ENCODE measurements around the gene MACROD2. TPM values are rescaled to one million over a fixed set of nuclear protein-coding genes. Genes with fewer than 3 reads are reported as not detected.

Gene MACROD2
- polyA plus RNA-seq, 1 donor from 2014 or later: 23.2 TPM

- TF ChIP-seq SMC3 (conservative IDR thresholded peaks at IDR 0.05; ENCODE audit: poor library complexity): no peak
Measured at GRCh38 chr20:14647016-14647415, 651.7 kb downstream of the MACROD2 start (continued).

- Histone ChIP-seq H3K27me3 (ENCODE audit: insufficient read depth, low read depth, low read length) (no peaks in the 10 kb centered on the region), H2AFZ (ENCODE audit: low read depth, low read length) (no peak overlapping the region), H4K20me1 (ENCODE audit: insufficient read depth) (no peaks in the 10 kb centered on the region), H3K9me3 (ENCODE audit: low read length) (no peaks in the 10 kb centered on the region), H3K4me3 (ENCODE audit: low read length) (no peak overlapping the region), H3K79me2 (replicated peaks; ENCODE audit: insufficient read depth, low read length) (no peaks in the 10 kb centered on the region), H3K9ac (ENCODE audit: low read length) (no peak overlapping the region), H3K36me3 (ENCODE audit: insufficient read depth, low read length) (no peaks in the 10 kb centered on the region), H3K27ac (ENCODE audit: low read length) (no peak overlapping the region), H3K4me2 (ENCODE audit: low read length) (no peak overlapping the region), H3F3A (ENCODE audit: insufficient read depth, low read length, poor library complexity, severe bottlenecking) (no peaks in the 10 kb centered on the region), H3K9me2 (ENCODE audit: insufficient read depth, low read length) (no peaks in the 10 kb centered on the region)
- no peak for TF ChIP-seq REST (IDR thresholded peaks at IDR 0.05; ENCODE audit: borderline replicate concordance)
- no peak for TF ChIP-seq TAF1 (IDR thresholded peaks at IDR 0.05; ENCODE audit: low read depth)
- no peak for TF ChIP-seq POLR2AphosphoS5 (IDR thresholded peaks at IDR 0.05)
- no peak for TF ChIP-seq EZH2 (IDR thresholded peaks at IDR 0.05; ENCODE audit: borderline replicate concordance, insufficient read depth, low read length, poor library complexity, severe bottlenecking)
- TF ChIP-seq EP300 (conservative IDR thresholded peaks at IDR 0.05; ENCODE audit: poor library complexity, severe bottlenecking): no peak
- TF ChIP-seq SMC3 (conservative IDR thresholded peaks at IDR 0.05; ENCODE audit: poor library complexity): no peak
- TF ChIP-seq MXI1 (conservative IDR thresholded peaks at IDR 0.05; ENCODE audit: poor library complexity, severe bottlenecking): no peak
- no peak for TF ChIP-seq RAD21 (conservative IDR thresholded peaks at IDR 0.05)
- no peak for TF ChIP-seq CTCF (IDR thresholded peaks at IDR 0.05; ENCODE audit: poor library complexity, severe bottlenecking)
Measured at GRCh38 chr20:14649662-14650061, 654.3 kb downstream of the MACROD2 start.

- Histone ChIP-seq H3K79me2 (replicated peaks; ENCODE audit: insufficient read depth, low read length) (no peaks in the 10 kb centered on the region), H3K36me3 (ENCODE audit: insufficient read depth, low read length) (no peaks in the 10 kb centered on the region), H3K4me2 (ENCODE audit: low read length) (no peak overlapping the region), H3K9me3 (ENCODE audit: low read length) (no peaks in the 10 kb centered on the region), H3K9ac (ENCODE audit: low read length) (no peak overlapping the region), H3K9me2 (ENCODE audit: insufficient read depth, low read length) (no peaks in the 10 kb centered on the region), H3K4me3 (ENCODE audit: low read length) (no peak overlapping the region), H4K20me1 (ENCODE audit: insufficient read depth) (no peaks in the 10 kb centered on the region), H3F3A (ENCODE audit: insufficient read depth, low read length, poor library complexity, severe bottlenecking) (no peaks in the 10 kb centered on the region), H3K27me3 (ENCODE audit: insufficient read depth, low read depth, low read length) (no peaks in the 10 kb centered on the region), H2AFZ (ENCODE audit: low read depth, low read length) (no peak overlapping the region), H3K27ac (ENCODE audit: low read length) (no peak overlapping the region)
- TF ChIP-seq TAF1 (IDR thresholded peaks at IDR 0.05; ENCODE audit: low read depth): no peak
- no peak for TF ChIP-seq CTCF (IDR thresholded peaks at IDR 0.05; ENCODE audit: poor library complexity, severe bottlenecking)
- no peak for TF ChIP-seq SMC3 (conservative IDR thresholded peaks at IDR 0.05; ENCODE audit: poor library complexity)
- no peak for TF ChIP-seq MXI1 (conservative IDR thresholded peaks at IDR 0.05; ENCODE audit: poor library complexity, severe bottlenecking)
- no peak for TF ChIP-seq POLR2AphosphoS5 (IDR thresholded peaks at IDR 0.05)
- TF ChIP-seq RAD21 (conservative IDR thresholded peaks at IDR 0.05): no peak
- TF ChIP-seq EP300 (conservative IDR thresholded peaks at IDR 0.05; ENCODE audit: poor library complexity, severe bottlenecking): no peak
- TF ChIP-seq REST (IDR thresholded peaks at IDR 0.05; ENCODE audit: borderline replicate concordance): no peak
- TF ChIP-seq EZH2 (IDR thresholded peaks at IDR 0.05; ENCODE audit: borderline replicate concordance, insufficient read depth, low read length, poor library complexity, severe bottlenecking): no peak
Measured at GRCh38 chr20:14657266-14658005, 662.1 kb downstream of the MACROD2 start.
